Stimulated activated naive CD4-positive, alpha-beta T cell treated with Interleukin-2 at 50 U/mL for 16 hours (primary cell): ENCODE results near the gene SPAG9.

Experiments used
- DNase-seq: peaks from one replicate; lab custom pipeline; 2025; lab: John Stamatoyannopoulos, UW

The SPAG9 gene, protein sequence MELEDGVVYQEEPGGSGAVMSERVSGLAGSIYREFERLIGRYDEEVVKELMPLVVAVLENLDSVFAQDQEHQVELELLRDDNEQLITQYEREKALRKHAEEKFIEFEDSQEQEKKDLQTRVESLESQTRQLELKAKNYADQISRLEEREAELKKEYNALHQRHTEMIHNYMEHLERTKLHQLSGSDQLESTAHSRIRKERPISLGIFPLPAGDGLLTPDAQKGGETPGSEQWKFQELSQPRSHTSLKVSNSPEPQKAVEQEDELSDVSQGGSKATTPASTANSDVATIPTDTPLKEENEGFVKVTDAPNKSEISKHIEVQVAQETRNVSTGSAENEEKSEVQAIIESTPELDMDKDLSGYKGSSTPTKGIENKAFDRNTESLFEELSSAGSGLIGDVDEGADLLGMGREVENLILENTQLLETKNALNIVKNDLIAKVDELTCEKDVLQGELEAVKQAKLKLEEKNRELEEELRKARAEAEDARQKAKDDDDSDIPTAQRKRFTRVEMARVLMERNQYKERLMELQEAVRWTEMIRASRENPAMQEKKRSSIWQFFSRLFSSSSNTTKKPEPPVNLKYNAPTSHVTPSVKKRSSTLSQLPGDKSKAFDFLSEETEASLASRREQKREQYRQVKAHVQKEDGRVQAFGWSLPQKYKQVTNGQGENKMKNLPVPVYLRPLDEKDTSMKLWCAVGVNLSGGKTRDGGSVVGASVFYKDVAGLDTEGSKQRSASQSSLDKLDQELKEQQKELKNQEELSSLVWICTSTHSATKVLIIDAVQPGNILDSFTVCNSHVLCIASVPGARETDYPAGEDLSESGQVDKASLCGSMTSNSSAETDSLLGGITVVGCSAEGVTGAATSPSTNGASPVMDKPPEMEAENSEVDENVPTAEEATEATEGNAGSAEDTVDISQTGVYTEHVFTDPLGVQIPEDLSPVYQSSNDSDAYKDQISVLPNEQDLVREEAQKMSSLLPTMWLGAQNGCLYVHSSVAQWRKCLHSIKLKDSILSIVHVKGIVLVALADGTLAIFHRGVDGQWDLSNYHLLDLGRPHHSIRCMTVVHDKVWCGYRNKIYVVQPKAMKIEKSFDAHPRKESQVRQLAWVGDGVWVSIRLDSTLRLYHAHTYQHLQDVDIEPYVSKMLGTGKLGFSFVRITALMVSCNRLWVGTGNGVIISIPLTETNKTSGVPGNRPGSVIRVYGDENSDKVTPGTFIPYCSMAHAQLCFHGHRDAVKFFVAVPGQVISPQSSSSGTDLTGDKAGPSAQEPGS (N-terminal part only)

DNA sequence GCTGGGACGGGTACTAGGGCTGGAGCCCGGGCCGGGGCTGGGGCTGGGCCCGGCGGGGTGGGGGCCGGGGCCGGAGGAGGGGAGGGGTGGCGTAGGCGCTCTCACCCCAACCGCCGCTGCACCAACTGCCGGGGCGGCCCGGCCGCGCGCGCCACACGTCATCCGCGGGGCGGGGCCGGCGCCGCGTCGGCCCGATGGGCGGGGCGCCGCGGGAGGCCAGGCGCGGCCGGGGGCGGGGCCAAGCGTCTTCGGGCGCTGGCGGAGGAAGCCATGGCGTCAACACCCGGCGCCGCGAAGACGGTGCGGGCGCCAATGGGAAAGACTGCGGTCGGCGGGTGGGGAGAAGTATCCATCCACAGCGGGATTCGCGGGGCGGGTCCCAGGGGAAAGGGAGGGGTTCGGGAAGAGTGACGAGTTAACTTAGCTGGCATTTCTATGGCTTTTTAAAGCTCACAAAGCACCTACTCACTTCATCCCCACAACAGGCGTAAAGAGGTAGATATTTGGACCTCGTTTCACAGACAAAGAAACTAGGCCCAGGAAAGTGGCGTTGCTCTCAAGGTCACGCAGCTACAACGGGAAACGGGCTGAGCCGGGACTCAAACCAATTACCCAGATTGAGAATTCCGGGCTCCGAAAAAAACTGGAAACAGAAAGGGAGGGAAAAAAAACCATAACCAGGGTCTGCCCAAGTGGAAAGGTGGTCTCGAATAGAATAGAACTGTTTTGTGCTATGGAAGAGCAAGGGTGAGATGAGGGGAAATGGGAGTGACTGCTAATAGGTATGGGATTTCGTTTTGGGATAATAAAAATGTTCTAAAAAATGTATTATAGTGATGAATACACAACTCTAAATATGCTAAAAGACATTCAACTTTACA is at the start of gene SPAG9:
Gene SPAG9 (minus strand): TSS at position 130 of the 881 bp plus-strand sequence. CDS start 212 bp downstream, outside the sequence.
- peak; percentile 89 for DNase-seq

DNA sequence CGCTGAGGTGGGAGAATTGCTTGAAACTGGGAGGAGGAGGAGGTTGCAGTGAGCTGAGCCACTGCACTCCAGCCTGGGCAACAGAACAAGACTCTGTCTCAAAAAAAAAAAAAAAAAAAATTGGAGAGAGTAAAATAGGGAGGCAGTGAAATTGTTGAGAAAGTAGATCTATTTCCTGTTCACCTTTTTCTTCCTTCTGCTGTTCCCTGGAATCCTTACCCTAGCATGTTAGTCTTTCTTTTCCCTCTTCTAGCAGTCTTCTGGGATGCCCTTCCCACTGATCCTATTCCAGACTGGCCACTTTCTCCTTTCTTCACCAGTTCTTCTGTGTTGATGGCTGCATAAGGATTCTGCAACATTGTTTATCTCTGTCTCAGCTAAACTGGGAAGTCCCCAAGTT is 48.7 kb upstream of the SPAG9 start:
- no peak for DNase-seq

DNA sequence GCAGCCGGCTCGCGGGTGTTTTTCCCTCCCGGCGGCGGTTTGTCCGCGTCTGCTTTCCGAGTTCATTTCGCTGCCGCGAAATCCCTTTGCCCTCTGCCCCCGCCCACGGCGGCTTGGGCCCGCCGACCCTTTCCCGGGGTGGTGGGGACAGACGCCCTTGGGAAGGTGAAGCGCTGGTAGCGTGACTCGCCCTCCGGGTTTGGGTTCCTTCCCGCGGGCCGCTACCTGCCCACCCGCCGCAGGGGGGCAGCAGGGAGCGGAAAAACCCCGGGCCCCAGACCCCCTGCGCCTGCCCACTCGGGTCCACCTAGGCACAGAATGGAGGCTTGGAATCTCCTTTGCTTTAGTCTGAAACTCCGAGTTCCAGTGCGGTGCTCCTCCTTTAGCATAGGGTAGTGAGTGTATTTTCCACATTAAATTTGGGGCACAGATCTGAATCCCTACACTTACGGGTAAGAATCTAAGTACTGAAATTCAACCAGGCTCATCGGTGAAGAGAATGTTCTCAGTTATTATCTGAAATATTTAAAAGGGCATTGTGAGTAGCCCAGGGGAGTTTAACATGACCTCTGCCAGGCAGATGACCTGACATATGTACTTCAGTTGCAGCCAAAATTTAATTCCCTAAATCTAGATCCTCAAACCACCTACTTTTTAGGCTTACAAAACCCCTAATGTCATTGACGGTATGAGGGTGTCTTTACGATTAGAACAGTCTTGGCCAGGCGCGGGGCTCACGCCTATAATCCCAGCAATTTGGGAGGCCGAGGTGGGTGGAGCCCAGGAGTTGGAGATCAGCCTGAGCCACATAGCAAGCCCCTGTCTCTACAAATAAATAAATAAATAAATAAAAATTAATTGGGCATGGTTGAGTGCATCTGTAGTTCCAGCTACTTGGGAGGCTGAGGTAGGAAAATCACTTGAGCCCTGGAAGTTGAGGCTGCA is 46.6 kb upstream of the SPAG9 start:
- DNase-seq: peak; percentile 61

DNA sequence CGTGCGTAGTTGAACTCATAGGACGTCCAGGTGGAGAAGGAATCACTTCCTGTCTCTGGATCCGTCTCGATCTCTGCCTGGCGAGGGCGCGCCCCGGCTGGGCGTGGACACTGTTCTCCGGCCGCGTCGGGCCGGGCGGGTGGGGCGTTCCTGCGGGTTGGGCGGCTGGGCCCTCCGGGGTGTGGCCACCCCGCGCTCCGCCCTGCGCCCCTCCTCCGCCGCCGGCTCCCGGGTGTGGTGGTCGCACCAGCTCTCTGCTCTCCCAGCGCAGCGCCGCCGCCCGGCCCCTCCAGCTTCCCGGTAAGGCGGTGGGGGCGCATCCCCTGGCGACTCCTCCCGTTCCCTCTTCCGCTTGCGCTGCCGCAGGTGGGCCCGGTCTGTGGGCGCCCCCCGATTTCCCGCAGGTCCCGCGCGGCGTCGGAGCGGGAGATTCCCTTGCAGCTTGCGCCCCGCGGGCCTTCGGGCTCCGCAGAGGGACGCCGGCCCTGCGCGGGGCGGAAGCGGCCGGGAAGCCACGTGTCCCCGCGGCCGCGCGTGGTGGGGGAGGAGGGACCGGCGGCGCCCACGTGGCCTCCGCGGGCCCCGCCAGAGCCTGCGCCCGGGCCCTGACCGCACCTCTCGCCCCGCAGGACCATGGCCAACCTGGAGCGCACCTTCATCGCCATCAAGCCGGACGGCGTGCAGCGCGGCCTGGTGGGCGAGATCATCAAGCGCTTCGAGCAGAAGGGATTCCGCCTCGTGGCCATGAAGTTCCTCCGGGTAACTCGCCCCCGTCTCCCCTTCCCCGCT is 45.7 kb upstream of the SPAG9 start, which contains the start of gene NME2:
Gene NME2 (plus strand): TSS at position 214 of the 789 bp plus-strand sequence. CDS start 420 bp downstream, at position 634.
- DNase-seq: peak; percentile 64

DNA sequence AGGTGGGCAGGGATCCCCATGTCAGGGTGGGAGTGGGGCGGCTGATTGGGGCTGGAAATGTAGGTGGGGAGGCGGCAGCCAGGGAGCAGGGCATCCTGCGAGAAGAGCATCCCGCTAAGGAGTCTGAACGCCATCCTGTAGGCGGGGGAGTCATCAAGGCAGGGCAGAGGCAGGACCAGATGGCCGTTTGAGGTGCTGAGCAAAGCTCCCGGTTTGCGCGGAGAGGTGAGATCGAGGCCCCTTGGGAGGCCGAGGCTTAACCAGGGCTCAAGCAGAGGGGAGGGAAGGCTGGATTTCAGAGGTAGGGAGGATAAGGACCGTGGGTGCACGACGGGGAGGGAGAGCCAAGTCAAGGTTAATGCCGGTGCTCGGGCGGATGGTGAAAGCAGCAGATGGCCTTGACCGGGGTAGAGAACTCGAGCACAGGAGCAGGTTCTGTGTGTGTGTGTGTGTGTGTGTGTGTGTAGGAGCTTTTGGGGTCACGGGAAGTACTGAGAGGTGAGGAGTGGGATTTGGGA is 45.1 kb upstream of the SPAG9 start:
- DNase-seq: no peak

DNA sequence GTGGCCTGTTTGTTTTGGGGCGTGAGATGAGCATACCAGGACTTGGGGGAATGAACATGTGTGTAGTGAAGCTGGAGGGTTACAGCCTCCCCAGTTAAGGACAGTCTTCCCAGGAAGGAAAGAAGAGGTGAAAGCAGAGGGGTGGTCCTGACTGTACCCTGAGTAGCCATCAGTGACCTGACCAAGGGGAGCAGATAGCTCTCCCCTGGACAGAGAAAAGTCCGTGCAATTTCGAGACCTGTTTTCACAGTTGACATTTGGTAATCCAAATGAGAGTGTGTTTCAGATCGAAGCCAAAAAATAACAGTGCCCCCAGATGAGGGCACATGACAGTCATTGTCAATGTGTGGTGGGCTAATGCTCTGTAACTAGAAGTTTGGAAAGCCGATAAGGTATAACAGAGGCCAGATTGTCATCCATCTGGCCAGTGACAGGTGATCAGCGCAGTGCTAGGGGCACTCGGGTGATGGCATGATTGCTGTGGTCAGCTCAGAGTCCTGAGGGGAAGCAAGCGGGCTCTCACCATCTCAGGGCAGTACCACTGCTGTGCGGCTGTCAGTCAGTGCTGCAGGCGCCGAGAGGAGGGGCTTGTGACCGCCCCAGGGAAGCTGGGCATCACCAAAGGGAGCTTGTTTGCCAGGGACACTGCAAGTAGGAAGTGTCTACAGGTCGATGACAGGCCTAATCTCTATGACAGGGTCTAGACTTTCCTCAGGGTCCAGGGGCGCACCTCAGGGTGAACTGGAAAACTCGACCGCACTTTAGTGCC is 44.4 kb upstream of the SPAG9 start:
- DNase-seq: no peak

DNA sequence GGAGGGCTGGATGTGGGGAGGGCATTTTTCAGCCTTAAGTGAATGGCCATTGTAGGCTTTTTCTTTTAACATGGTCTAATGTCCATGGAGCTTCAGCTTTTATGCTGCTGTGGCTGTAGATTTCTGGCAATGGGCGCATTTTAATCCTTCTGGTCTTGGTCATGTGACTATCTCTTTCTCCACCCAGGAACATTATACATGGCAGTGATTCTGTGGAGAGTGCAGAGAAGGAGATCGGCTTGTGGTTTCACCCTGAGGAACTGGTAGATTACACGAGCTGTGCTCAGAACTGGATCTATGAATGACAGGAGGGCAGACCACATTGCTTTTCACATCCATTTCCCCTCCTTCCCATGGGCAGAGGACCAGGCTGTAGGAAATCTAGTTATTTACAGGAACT is 40.9 kb upstream of the SPAG9 start:
- no peak for DNase-seq

DNA sequence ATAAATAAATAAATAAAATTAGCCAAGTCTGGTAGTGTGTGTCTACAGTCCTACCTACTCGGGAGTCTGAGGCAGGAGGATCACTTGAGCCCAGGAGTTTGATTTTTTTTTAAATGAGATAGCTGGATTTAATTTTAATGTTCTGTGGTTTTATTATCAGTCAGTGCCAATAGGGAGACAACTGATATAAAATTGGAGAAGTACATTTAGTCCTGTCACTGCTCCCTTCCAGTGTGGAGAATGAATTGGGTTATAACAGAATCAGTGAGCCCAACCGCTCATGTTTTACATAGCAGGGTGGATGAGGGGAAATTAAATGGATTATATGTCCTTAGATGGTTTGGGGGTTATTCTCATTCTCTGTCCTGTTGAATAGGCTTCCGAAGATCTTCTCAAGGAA is 38.9 kb upstream of the SPAG9 start:
- DNase-seq: no peak

DNA sequence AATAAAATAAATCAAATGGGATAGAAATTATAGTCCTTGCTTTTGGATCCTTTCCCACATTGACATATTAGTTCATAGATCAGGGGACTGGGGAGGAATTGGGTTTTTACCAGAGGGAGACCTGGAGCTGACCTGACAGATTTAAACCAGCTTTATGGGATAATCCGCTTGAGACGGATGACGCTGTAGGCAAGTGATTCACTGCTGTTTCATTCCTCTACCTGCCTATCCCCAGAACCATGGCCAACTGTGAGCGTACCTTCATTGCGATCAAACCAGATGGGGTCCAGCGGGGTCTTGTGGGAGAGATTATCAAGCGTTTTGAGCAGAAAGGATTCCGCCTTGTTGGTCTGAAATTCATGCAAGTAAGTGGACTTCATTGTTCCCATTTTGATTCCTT is 34.7 kb upstream of the SPAG9 start:
- no peak for DNase-seq

DNA sequence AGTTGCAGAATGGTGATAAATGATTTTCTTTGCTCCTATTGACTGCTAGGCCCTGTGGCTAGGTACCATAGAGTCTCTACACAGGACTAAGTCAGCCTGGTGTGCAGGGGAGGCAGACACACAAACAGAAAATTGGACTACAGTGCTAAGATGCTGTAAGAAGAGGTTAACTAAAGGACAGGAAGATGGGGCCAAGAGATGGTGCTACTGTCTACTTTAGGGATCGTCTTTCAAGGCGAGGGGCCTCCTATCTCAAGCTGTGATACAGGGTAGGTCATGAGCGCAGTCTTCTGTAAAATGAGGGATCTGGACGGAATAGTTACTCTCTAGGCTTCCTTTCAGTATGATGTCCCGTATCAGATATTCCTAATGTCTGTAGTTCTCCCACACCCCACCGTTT is 33.5 kb upstream of the SPAG9 start:
- no peak for DNase-seq

DNA sequence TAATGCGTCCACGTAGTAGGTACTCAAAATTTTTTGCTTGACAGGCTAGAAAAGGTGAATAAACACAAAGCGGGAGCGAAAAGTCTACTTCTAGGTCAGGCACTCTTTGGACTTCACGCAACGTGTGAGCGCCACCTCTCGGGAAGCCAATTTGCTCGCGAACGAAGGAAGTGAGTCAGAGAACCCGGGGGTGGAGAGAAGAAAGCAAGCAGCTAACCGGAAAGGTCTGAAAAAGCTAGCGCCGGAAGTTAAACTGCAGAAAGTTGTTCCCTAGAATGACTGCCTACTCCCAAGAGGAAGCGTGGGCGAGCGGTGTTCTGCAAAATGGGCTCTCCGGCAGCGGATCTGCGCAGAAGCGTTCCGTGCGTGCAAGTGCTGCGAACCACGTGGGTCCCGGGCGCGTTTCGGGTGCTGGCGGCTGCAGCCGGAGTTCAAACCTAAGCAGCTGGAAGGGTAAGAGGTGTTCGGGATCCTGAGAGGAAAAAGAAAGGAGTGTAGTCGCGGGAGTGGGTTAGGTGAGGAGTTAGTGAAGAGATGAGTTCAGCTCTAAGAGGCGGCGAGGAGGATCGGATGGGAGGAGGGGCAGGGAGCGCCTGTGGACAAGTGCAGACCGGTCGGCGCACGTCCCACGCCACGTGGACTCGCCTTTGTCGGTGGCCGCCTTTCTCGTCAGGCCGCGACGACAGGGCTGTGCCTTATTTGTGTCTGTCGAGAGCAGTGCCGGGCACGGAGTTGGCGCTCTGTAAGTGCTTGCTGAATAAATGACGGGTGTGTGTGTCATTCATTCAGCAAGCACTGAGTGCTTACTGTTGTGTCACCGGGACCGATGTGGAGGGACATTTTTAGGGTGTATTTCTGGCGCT is 32.8 kb upstream of the SPAG9 start, which contains the start of gene NME1:
Gene NME1 (plus strand): TSS at position 350 of the 863 bp plus-strand sequence. CDS start 2,096 bp downstream, outside the sequence.
- DNase-seq: peak; percentile 95

DNA sequence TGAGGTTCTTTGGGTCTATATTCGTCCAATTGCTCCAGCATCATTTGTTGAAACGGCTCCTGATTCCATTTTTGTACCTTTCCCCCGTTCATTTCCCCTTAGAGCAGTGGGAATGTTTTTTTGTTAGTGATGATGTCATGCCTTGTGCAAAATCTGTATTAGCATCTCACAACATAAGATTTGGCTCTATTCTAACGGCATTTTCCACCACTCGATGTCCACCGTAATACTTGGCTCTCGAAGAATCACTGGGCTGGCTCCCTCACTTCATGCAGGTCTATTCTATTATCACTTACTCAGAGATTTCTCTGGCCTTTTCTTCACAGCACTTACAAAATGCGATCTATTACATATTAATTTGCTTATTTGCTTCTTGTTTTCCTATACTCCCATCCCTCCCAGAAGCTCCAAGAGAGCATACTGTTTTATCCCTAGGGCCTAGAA is 32.1 kb upstream of the SPAG9 start:
- DNase-seq: no peak

DNA sequence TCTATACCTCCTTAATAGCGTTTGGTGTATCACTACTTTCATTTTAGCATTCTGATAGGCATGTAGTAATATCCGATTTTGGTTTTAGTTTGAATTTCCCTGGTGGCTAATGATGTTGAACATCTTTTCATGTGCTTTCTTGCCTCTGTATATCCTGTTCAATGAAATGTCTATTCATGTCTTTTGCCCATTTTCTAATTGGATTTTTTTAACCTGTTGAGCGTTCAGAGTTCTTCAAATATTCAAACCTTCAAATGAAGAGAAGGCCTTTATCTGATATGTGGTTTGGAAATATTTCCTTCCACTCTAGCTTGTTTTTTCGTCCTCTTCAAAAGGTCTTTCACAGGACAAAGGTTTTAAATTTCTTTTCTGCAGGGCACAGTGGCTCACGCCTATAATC is 30.3 kb upstream of the SPAG9 start:
- DNase-seq: no peak

DNA sequence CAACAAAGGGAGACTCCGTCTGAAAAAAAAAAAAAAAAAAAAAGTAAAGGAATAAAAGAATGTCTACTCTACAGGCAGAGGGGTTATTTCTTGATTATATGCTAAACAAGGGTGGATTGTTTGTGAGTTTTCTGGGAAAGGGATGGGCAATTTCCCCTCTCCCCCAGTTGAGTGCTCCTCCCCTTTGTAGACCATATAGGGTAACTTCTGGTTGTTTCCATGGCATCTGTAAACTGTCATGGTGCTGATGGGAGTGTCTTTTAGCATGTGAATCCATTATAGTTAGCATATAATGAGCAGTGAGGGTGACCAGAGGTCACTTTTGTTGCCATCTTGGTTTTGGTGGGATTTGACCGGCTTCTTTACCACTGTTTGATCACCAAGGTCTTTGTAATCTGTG is 28.5 kb upstream of the SPAG9 start:
- DNase-seq: no peak

DNA sequence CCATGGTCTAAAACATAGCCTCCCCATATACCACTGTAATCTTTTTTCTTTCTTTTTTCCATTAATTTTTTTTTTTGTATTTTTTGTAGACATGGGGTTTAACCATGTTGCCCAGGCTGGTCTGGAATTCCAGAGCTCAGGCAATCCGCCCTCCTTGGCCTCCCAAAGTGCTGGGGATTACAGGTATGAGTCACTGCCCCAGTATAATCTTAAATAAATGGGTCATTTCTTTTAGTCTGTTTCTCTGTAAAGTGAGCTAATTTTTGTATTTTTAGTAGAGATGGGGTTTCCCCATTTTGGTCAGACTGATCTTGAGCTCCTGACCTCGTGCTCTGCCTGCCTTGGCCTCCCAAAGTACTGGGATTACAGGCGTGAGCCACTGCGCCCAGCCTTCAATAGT is 27.0 kb upstream of the SPAG9 start:
- no peak for DNase-seq

DNA sequence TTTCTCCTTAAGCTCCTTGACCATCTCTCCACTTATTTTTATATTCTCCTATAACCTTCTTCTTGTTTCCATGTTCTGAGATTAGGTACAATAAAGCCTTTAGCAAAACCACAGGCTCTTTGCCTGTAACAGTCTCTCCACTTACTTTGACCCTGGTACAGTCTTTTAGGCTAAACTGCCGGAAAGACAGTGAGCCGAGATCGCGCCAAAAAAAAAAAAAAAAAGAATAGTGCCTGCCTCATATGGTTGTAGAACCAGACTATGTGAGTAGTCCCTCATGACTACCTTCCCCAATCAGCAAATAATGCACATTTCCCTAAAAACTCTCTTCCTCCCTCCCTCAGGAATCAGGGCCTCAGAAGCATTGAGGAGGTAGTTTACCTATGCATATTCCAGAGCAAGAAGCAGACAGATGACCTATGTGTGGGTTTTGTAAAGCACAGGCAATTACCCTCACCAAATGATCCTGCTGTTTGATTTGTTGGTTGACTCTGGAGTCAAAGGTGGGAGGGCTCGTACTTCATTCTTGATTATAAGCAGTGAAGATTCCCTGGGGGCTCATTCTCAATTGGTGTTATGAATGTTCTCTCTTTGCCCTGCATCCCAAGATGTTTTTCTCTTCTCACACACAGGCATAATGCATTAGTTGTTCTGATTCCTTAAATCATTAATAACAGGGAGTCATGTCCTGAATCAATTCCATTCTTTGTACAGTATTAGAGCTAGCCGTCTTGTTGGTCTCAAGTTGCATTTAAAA is 23.8 kb upstream of the SPAG9 start:
- DNase-seq: no peak
